GM18505 (cell line): ENCODE results near the gene GPR139.

Experiments used
- ATAC-seq: cut with Tn5 transposase; IDR thresholded peaks from one replicate; pipeline ENCODE4 v1.9.1; 2021; ENCODE audit not compliant: unreplicated experiment
- POLR2A ChIP-seq: IDR thresholded peaks from 4 replicates; pipeline ENCODE4 v1.6.1; 2011; ENCODE audit warnings: borderline replicate concordance; ENCODE audit not compliant: insufficient read depth, insufficient read length; ENCODE audit errors: extremely low read depth

The GPR139 gene

DNA sequence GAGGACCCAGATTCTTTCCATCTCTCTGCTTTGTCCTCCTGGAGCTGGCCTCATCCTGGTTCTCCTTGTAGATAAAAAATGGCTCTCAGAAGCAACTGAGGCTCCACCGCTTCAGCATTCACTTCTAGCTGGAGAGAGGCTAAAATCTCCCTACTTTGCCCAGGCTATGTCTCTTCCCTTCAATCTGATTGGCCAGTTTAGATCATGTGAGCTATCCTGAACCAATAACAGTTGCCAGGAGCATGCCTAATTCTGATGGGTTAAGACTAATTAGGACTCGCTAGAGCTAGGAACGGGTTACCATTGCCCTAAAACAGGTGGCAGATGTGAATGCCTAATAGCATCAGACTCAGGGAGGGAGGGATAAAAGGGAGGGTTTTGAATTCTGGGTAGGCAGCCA is 89.6 kb downstream of the GPR139 start:
- no peak for ATAC-seq
- no peak for TF ChIP-seq POLR2A
